IMR-90 (cell line): ENCODE measurements around the gene MTMR1. TPM values are rescaled to one million over a fixed set of nuclear protein-coding genes. Genes with fewer than 3 reads are reported as not detected.

Source experiments
- ATAC-seq: fragments of 200-7000 bp; cut with Tn5 transposase; 2 replicates; pipeline ENCODE4 v1.9.1; 2020; ENCODE audit warnings: low read depth, mild to moderate bottlenecking, moderate library complexity
- BruUV-seq: library from RNA; stranded (reverse); fragments of 400-500 nt; replicated peaks from 2 replicates; lab custom pipeline; 2021; lab: Mats Ljungman, UMichigan
- CTCF ChIA-PET: fragments of 300-600 bp; formaldehyde crosslinking; extraction: SDS; loops from one replicate; lab custom pipeline; 2021; ENCODE audit warnings: antibody characterized with exemption; lab: Yijun Ruan, JAX
- POLR2A ChIA-PET: fragments of 300-600 bp; sonication (Branson Sonifier 250); formaldehyde crosslinking; loops from one replicate; lab custom pipeline; 2022; ENCODE audit warnings: antibody characterized with exemption; ENCODE audit not compliant: unreplicated experiment; lab: Charles Lee
- DNase-seq: peaks from one replicate; pipeline ENCODE4 v3.0.0; 2013
- H2AFZ ChIP-seq: replicated peaks from 2 replicates; pipeline ENCODE3; 2013; ENCODE audit warnings: low read length, mild to moderate bottlenecking; ENCODE audit not compliant: poor library complexity
- H2AK5ac ChIP-seq: 2 replicates; pipeline ENCODE4 v1.6.1; 2013; ENCODE audit warnings: low read depth, low read length, inconsistent platforms
- H2AK9ac ChIP-seq: replicated peaks from 2 replicates; pipeline ENCODE3; 2013; ENCODE audit warnings: mild to moderate bottlenecking, low read depth, low read length, moderate library complexity; ENCODE audit not compliant: poor library complexity
- H2BK120ac ChIP-seq: 2 replicates; pipeline ENCODE4 v1.6.1; 2013; ENCODE audit warnings: low read depth, low read length, inconsistent platforms
- H2BK15ac ChIP-seq: 3 replicates; pipeline ENCODE4 v1.6.1; 2013; ENCODE audit warnings: low read depth, low read length, inconsistent platforms
- H2BK20ac ChIP-seq: 2 replicates; pipeline ENCODE4 v1.6.1; 2013; ENCODE audit warnings: low read depth, mild to moderate bottlenecking, inconsistent platforms, low read length, moderate library complexity
- H2BK5ac ChIP-seq: 2 replicates; pipeline ENCODE4 v1.6.1; 2013; ENCODE audit warnings: mild to moderate bottlenecking, low read depth, low read length, inconsistent platforms; ENCODE audit not compliant: poor library complexity, severe bottlenecking
- H3K14ac ChIP-seq: replicated peaks from 2 replicates; pipeline ENCODE4 v1.6.1; 2013; ENCODE audit warnings: low read depth, low read length, inconsistent platforms
- H3K18ac ChIP-seq: 2 replicates; pipeline ENCODE4 v1.6.1; 2013; ENCODE audit warnings: low read depth, low read length, control low read depth
- H3K23ac ChIP-seq: 2 replicates; pipeline ENCODE4 v1.6.1; 2013; ENCODE audit warnings: low read depth, low read length, inconsistent platforms
- H3K27ac ChIP-seq: 2 replicates; pipeline ENCODE4 v1.5.1; 2013; ENCODE audit warnings: mild to moderate bottlenecking, control low read depth, low read length; ENCODE audit not compliant: insufficient read depth
- H3K27me3 ChIP-seq: 2 replicates; pipeline ENCODE4 v1.6.1; 2013; ENCODE audit warnings: low read length; ENCODE audit not compliant: control insufficient read depth, insufficient read depth
- H3K36me3 ChIP-seq: 2 replicates; pipeline ENCODE4 v1.6.1; 2013; ENCODE audit warnings: low read length, mixed read lengths; ENCODE audit not compliant: control insufficient read depth, insufficient read depth
- H3K4ac ChIP-seq: 2 replicates; pipeline ENCODE4 v1.6.1; 2013; ENCODE audit warnings: low read depth, low read length, inconsistent platforms
- H3K4me1 ChIP-seq: 2 replicates; pipeline ENCODE4 v1.6.1; 2013; ENCODE audit warnings: low read length, mixed read lengths; ENCODE audit not compliant: control insufficient read depth, insufficient read depth
- H3K4me2 ChIP-seq: 2 replicates; pipeline ENCODE4 v1.6.1; 2013; ENCODE audit warnings: low read depth, mild to moderate bottlenecking, control low read depth, low read length, moderate library complexity
- H3K4me3 ChIP-seq: 2 replicates; pipeline ENCODE4 v1.5.1; 2013; ENCODE audit warnings: low read depth, mild to moderate bottlenecking, control low read depth, low read length, moderate library complexity; ENCODE audit not compliant: insufficient read depth
- H3K56ac ChIP-seq: 2 replicates; pipeline ENCODE4 v1.6.1; 2013; ENCODE audit warnings: low read length, inconsistent platforms; ENCODE audit not compliant: insufficient read depth; ENCODE audit errors: extremely low read depth
- H3K79me1 ChIP-seq, 2 experiments: 2 replicates each; pipeline ENCODE4 v1.6.1; 2013; ENCODE audit warnings: low read length in 2 of 2, inconsistent platforms in 1 of 2, low read depth in 1 of 2
- H3K9ac ChIP-seq: 2 replicates; pipeline ENCODE4 v1.6.1; 2013; ENCODE audit warnings: low read depth, low read length, control low read depth
- H3K9me1 ChIP-seq: 2 replicates; pipeline ENCODE4 v1.6.1; 2013; ENCODE audit warnings: low read length, inconsistent platforms; ENCODE audit not compliant: insufficient read depth
- H3K9me3 ChIP-seq: 2 replicates; pipeline ENCODE4 v1.6.1; 2013; ENCODE audit warnings: low read length; ENCODE audit not compliant: control insufficient read depth, insufficient read depth
- H4K20me1 ChIP-seq: 2 replicates; pipeline ENCODE4 v1.6.1; 2013; ENCODE audit warnings: low read length, inconsistent platforms; ENCODE audit not compliant: insufficient read depth
- H4K5ac ChIP-seq: 2 replicates; pipeline ENCODE4 v1.6.1; 2013; ENCODE audit warnings: mild to moderate bottlenecking, low read depth, low read length, control low read depth
- H4K8ac ChIP-seq, 2 experiments: 2 replicates each; pipeline ENCODE4 v1.6.1; 2013; ENCODE audit warnings: low read depth in 2 of 2, low read length in 2 of 2, control low read depth in 1 of 2, inconsistent platforms in 1 of 2
- H4K91ac ChIP-seq: 2 replicates; pipeline ENCODE4 v1.6.1; 2013; ENCODE audit warnings: low read depth, low read length, inconsistent platforms; ENCODE audit not compliant: insufficient read depth
- CEBPB ChIP-seq: IDR thresholded peaks from 2 replicates; pipeline ENCODE4 v1.6.1; 2012; ENCODE audit warnings: low read depth, low read length, improper control_type of control experiment
- CHD1 ChIP-seq: IDR thresholded peaks from 2 replicates; pipeline ENCODE4 v1.6.1; 2012; ENCODE audit warnings: low read depth, low read length, improper control_type of control experiment
- FOS ChIP-seq: fragments of 150-350 bp; IDR thresholded peaks from 2 replicates; pipeline ENCODE4 v1.6.1; 2016; ENCODE audit warnings: low read depth, low read length
- MAFK ChIP-seq: IDR thresholded peaks from 2 replicates; pipeline ENCODE4 v1.6.1; 2012; ENCODE audit warnings: low read depth, low read length, improper control_type of control experiment
- MXI1 ChIP-seq: IDR thresholded peaks from 2 replicates; pipeline ENCODE4 v1.6.1; 2012; ENCODE audit warnings: low read depth, mild to moderate bottlenecking, low read length, moderate library complexity, borderline replicate concordance
- NFE2L2 ChIP-seq: fragments of 150-350 bp; IDR thresholded peaks from 2 replicates; pipeline ENCODE4 v1.6.1; 2016; ENCODE audit warnings: low read depth, mild to moderate bottlenecking, low read length
- POLR2A ChIP-seq: IDR thresholded peaks from 2 replicates; pipeline ENCODE4 v1.6.1; 2012; ENCODE audit warnings: mild to moderate bottlenecking, low read depth, low read length
- RCOR1 ChIP-seq: IDR thresholded peaks from 2 replicates; pipeline ENCODE4 v1.6.1; 2012; ENCODE audit warnings: mild to moderate bottlenecking, low read length, improper control_type of control experiment; ENCODE audit not compliant: insufficient replicate concordance
- WGBS, 2 experiments: methylation state at CpG; one replicate each; pipeline versions ENCODE4 v1.1.5 to v1.1.7; 2013; ENCODE audit warnings: missing lambda C conversion rate in 2 of 2; ENCODE audit not compliant: insufficient read length in 1 of 2; ENCODE audit errors: extremely low coverage in 2 of 2; 5-methylcytosine and 5-hydroxymethylcytosine counted together
- dilution Hi-C: fragments of 300-500 bp; cut with HindIII; formaldehyde crosslinking; loops from one replicate; pipeline ENCODE4 v1.14.3; 2018; ENCODE audit warnings: low sequenced_read_pairs; ENCODE audit not compliant: unreplicated experiment
- in situ Hi-C: fragments of 300-500 bp; cut with MboI; formaldehyde crosslinking; loops from 3 replicates; pipeline ENCODE4 v1.14.3; 2019; ENCODE audit warnings: low sequenced_read_pairs, inconsistent platforms, mixed read lengths
- intact Hi-C: fragments of 100-400 bp; cut with micrococcal nuclease; formaldehyde crosslinking; loops from 2 replicates; pipeline ENCODE4 v1.10.0; 2022
- polyA plus RNA-seq, 3 experiments: library from polyadenylated mRNA; depleted of rRNA; stranded (reverse); fragments of >200 nt; gene quantifications; 2 replicates each; pipeline ENCODE4 v1.2.3, GENCODE V29; 2012; ENCODE audit warnings: low replicate concordance in 1 of 3
- total RNA-seq: library from RNA; depleted of rRNA; stranded (reverse); fragments of >200 nt; gene quantifications from 2 replicates; pipeline ENCODE4 v1.2.3, GENCODE V29; 2012
- TF ChIP-seq, protein P1 (sequence below): fragments of 150-350 bp; IDR thresholded peaks from 2 replicates; pipeline ENCODE4 v1.6.1; 2016; ENCODE audit warnings: low read depth, mild to moderate bottlenecking, low read length, moderate library complexity, borderline replicate concordance

Gene MTMR1
- total and polyA plus RNA-seq, 2 of the 4 experiments (the other 2 are of a cell fraction), result 19.0 to 28.8 TPM

GRCh38 chrX:150704030-150704613 lies 10.9 kb downstream of the MTMR1 start:
- Histone ChIP-seq H2AK5ac (no peak overlapping the region), H3K27me3 (no peaks in the 10 kb centered on the region), H4K8ac (no peak overlapping the region), H3K4me3 (no peak overlapping the region), H3K56ac (no peak overlapping the region), H3K4ac (0 out of 2 replicates have a peak overlapping the region, but pooled peaks have one; percentile 16), H2BK15ac (no peak overlapping the region), H3K27ac (peak overlapping the region; percentile 35; the same call in 1 of the 2 replicates), H3K14ac (no peak overlapping the region), H2BK120ac (no peak overlapping the region), H3K9me1 (no peaks in the 10 kb centered on the region), H3K4me1 (peaks cover 4% of the 10 kb centered on the region; the same call in 1 of the 2 replicates), H4K91ac (no peak overlapping the region), H3K18ac (peak overlapping the region; percentile 74; the same call in 1 of the 2 replicates), H4K20me1 (no peaks in the 10 kb centered on the region), H2BK20ac (no peak overlapping the region), H3K36me3 (peaks cover 2% of the 10 kb centered on the region; the same call in 1 of the 2 replicates), H3K9me3 (no peaks in the 10 kb centered on the region), H3K9ac (no peak overlapping the region), H2BK5ac (peak overlapping the region; percentile 84), H3K4me2 (no peak overlapping the region), H3K79me1 (peaks cover 3 to 6% of the 10 kb centered on the region in 2 experiments; a peak in 1 of 4 replicates), H3K23ac (no peak overlapping the region), H2AFZ (no peak overlapping the region), H4K5ac (peak overlapping the region; percentile 81; the same call in 1 of the 2 replicates), H2AK9ac (no peak overlapping the region)
- CTCF ChIA-PET, result no interaction called here
- POLR2A ChIA-PET, result no interaction called here
- no TSS peak for BruUV-seq
- dilution Hi-C loops (no loop called here), intact Hi-C loops (no loop called here), in situ Hi-C loops (loop anchor here (25.0 kb wide), 2 partner anchors 342 to 742 kb away; partner anchors contain the start of gene MAMLD1)
- DNase-seq, result peak; percentile 71
- TF ChIP-seq POLR2A (no peak), CEBPB (no peak), CHD1 (no peak), MAFK (no peak), FOS (peak; percentile 67), NFE2L2 (no peak), MXI1 (no peak), RCOR1 (no peak)
- TF ChIP-seq, protein P1, sequence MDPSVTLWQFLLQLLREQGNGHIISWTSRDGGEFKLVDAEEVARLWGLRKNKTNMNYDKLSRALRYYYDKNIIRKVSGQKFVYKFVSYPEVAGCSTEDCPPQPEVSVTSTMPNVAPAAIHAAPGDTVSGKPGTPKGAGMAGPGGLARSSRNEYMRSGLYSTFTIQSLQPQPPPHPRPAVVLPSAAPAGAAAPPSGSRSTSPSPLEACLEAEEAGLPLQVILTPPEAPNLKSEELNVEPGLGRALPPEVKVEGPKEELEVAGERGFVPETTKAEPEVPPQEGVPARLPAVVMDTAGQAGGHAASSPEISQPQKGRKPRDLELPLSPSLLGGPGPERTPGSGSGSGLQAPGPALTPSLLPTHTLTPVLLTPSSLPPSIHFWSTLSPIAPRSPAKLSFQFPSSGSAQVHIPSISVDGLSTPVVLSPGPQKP, result no peak
- ATAC-seq, result peak; percentile 48; the same call in 1 of the 2 replicates
- WGBS, 2 experiments, result no CpG with 5 or more reads among the region's 3 CpGs
